Neural cell (in vitro differentiated cells): ENCODE measurements around the gene UNKL. TPM values are rescaled to one million over a fixed set of nuclear protein-coding genes. Genes with fewer than 3 reads are reported as not detected.

Experiments
- H2AFZ ChIP-seq: fragments of 200-600, 300-800 bp; sonication (generic), shearing (Covaris generic); 2 replicates; pipeline ENCODE4 v1.6.0; 2014; ENCODE audit warnings: low read depth, mild to moderate bottlenecking, antibody characterized with exemption, low read length, moderate library complexity
- H3F3A ChIP-seq: fragments of 200-600 bp; shearing (Covaris generic); 2 replicates; pipeline ENCODE4 v1.6.1; 2016; ENCODE audit warnings: mild to moderate bottlenecking, moderate library complexity, mixed read lengths, antibody characterized with exemption, low read length; ENCODE audit not compliant: insufficient read depth, poor library complexity, severe bottlenecking
- H3K27ac ChIP-seq: fragments of 200-600, 300-800 bp; sonication (generic), shearing (Covaris generic); 2 replicates; pipeline ENCODE4 v1.5.1; 2014; ENCODE audit warnings: mild to moderate bottlenecking, low read length, moderate library complexity
- H3K27me3 ChIP-seq: fragments of 300-800, 200-600 bp; sonication (generic), shearing (Covaris generic); 2 replicates; pipeline ENCODE4 v1.6.0; 2014; ENCODE audit warnings: mild to moderate bottlenecking, low read depth, low read length, moderate library complexity; ENCODE audit not compliant: insufficient read depth
- H3K36me3 ChIP-seq: fragments of 300-800, 200-600 bp; sonication (generic), shearing (Covaris generic); 2 replicates; pipeline ENCODE4 v1.5.1; 2014; ENCODE audit warnings: mild to moderate bottlenecking, antibody characterized with exemption, low read length, moderate library complexity; ENCODE audit not compliant: insufficient read depth
- H3K4me2 ChIP-seq: fragments of 300-800, 200-600 bp; sonication (generic), shearing (Covaris generic); 2 replicates; pipeline ENCODE4 v1.6.0; 2014; ENCODE audit warnings: mild to moderate bottlenecking, low read length
- H3K4me3 ChIP-seq: fragments of 300-800, 200-600 bp; sonication (generic), shearing (Covaris generic); 2 replicates; pipeline ENCODE4 v1.5.1; 2014; ENCODE audit warnings: mild to moderate bottlenecking, low read length, moderate library complexity
- H3K79me2 ChIP-seq: fragments of 200-600 bp; shearing (Covaris generic); replicated peaks from 2 replicates; pipeline ENCODE4 v1.6.0; 2014; ENCODE audit warnings: mild to moderate bottlenecking, low read length, moderate library complexity; ENCODE audit not compliant: insufficient read depth
- H3K9ac ChIP-seq: fragments of 300-800, 200-600 bp; sonication (generic), shearing (Covaris generic); 2 replicates; pipeline ENCODE4 v1.6.1; 2016; ENCODE audit warnings: mild to moderate bottlenecking, low read length, mixed read lengths
- H3K9me2 ChIP-seq: fragments of 200-600 bp; shearing (Covaris generic); 2 replicates; pipeline ENCODE4 v1.6.1; 2016; ENCODE audit warnings: mild to moderate bottlenecking, low read length, mixed read lengths; ENCODE audit not compliant: insufficient read depth
- H3K9me3 ChIP-seq: fragments of 200-600, 300-800 bp; sonication (generic), shearing (Covaris generic); 2 replicates; pipeline ENCODE4 v1.6.1; 2016; ENCODE audit warnings: mild to moderate bottlenecking, mixed run types, low read length, moderate library complexity, mixed read lengths
- H4K20me1 ChIP-seq: fragments of 200-600 bp; shearing (Covaris generic); 2 replicates; pipeline ENCODE4 v1.6.1; 2016; ENCODE audit warnings: mild to moderate bottlenecking, mixed run types; ENCODE audit not compliant: insufficient read depth
- EP300 ChIP-seq: fragments of 450-650 bp; conservative IDR thresholded peaks from 2 replicates; pipeline ENCODE4 v1.6.1; 2014; ENCODE audit warnings: antibody characterized with exemption, mild to moderate bottlenecking, moderate library complexity; ENCODE audit not compliant: poor library complexity, severe bottlenecking
- EZH2 ChIP-seq: fragments of 200-600, 300-800 bp; shearing (Covaris generic), sonication (generic); IDR thresholded peaks from 2 replicates; pipeline ENCODE4 v1.6.1; 2014; ENCODE audit warnings: antibody characterized with exemption, low read length, borderline replicate concordance, mild to moderate bottlenecking; ENCODE audit not compliant: insufficient read depth, poor library complexity, severe bottlenecking
- MXI1 ChIP-seq: fragments of 450-650 bp; conservative IDR thresholded peaks from 2 replicates; pipeline ENCODE4 v1.6.1; 2014; ENCODE audit warnings: antibody characterized with exemption, mild to moderate bottlenecking; ENCODE audit not compliant: poor library complexity, severe bottlenecking
- POLR2AphosphoS5 ChIP-seq: IDR thresholded peaks from 2 replicates; pipeline ENCODE4 v1.6.1; 2012
- RAD21 ChIP-seq: fragments of 450-650 bp; conservative IDR thresholded peaks from 2 replicates; pipeline ENCODE4 v1.6.1; 2014; ENCODE audit warnings: antibody characterized with exemption, mild to moderate bottlenecking, moderate library complexity
- REST ChIP-seq: IDR thresholded peaks from 2 replicates; pipeline ENCODE4 v1.6.1; 2012; ENCODE audit warnings: borderline replicate concordance
- SMC3 ChIP-seq: fragments of 450-650 bp; conservative IDR thresholded peaks from 2 replicates; pipeline ENCODE4 v1.6.1; 2014; ENCODE audit warnings: antibody characterized with exemption, mild to moderate bottlenecking, moderate library complexity; ENCODE audit not compliant: poor library complexity
- TAF1 ChIP-seq: IDR thresholded peaks from 2 replicates; pipeline ENCODE4 v1.6.1; 2012; ENCODE audit warnings: low read depth
- polyA plus RNA-seq: library from polyadenylated mRNA; depleted of rRNA; stranded (reverse); fragments of >200 nt; gene quantifications from 2 replicates; pipeline ENCODE4 v1.2.3, GENCODE V29; 2014
- TF ChIP-seq, protein P1 (sequence below): fragments of 450-650 bp; IDR thresholded peaks from 2 replicates; pipeline ENCODE4 v1.5.1; 2014; ENCODE audit warnings: antibody characterized with exemption, mild to moderate bottlenecking, moderate library complexity; ENCODE audit not compliant: poor library complexity, severe bottlenecking

Gene UNKL
- polyA plus RNA-seq, 1 donor from 2014 or later: 11.9 TPM

DNA sequence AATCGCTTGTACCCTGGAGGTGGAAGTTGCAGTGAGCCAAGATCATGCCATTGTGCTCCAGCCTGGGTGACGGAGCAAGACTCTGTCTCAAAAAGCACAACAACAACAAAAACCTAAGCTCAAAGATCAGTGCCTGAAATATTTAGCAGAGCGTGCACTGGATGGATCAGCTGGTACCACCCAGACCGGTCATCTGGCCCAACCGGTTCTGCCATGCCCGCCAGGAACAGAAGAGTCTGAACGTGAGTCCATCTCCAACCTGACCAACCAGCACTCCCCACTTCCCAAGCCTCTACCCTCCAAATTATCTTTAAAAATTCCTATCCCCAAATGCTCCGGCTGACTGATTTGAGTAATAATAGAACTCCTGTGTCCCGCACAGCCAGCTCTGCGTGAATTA lies 7.6 kb upstream of the UNKL start:
- H3K27me3 ChIP-seq: no peaks in the 10 kb centered on the region
- H3K79me2 ChIP-seq: peaks cover 21% of the 10 kb centered on the region
- no peak overlapping the region for H3K4me2 ChIP-seq
- H3K27ac ChIP-seq: no peak overlapping the region
- no peaks in the 10 kb centered on the region for H3K36me3 ChIP-seq
- H3K9ac ChIP-seq: no peak overlapping the region
- no peaks in the 10 kb centered on the region for H3K9me3 ChIP-seq
- no peaks in the 10 kb centered on the region for H4K20me1 ChIP-seq
- no peak for TF ChIP-seq EP300
- no peak for TF ChIP-seq POLR2AphosphoS5
- TF ChIP-seq RAD21: no peak
- TF ChIP-seq EZH2: no peak
- no peak for TF ChIP-seq TAF1
- no peak for TF ChIP-seq REST
- no peak for TF ChIP-seq SMC3
- no peak for TF ChIP-seq MXI1
- TF ChIP-seq, protein P1, sequence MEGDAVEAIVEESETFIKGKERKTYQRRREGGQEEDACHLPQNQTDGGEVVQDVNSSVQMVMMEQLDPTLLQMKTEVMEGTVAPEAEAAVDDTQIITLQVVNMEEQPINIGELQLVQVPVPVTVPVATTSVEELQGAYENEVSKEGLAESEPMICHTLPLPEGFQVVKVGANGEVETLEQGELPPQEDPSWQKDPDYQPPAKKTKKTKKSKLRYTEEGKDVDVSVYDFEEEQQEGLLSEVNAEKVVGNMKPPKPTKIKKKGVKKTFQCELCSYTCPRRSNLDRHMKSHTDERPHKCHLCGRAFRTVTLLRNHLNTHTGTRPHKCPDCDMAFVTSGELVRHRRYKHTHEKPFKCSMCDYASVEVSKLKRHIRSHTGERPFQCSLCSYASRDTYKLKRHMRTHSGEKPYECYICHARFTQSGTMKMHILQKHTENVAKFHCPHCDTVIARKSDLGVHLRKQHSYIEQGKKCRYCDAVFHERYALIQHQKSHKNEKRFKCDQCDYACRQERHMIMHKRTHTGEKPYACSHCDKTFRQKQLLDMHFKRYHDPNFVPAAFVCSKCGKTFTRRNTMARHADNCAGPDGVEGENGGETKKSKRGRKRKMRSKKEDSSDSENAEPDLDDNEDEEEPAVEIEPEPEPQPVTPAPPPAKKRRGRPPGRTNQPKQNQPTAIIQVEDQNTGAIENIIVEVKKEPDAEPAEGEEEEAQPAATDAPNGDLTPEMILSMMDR: no peak
- H3K9me2 ChIP-seq: no peaks in the 10 kb centered on the region
- no peaks in the 10 kb centered on the region for H3F3A ChIP-seq
- no peak overlapping the region for H3K4me3 ChIP-seq
- H2AFZ ChIP-seq: no peak overlapping the region

GRCh38 chr16:1420111-1420539 lies 5.6 kb upstream of the UNKL start:
- H3K4me3 ChIP-seq: peak overlapping the region; percentile 98
- peak overlapping the region; percentile 90 for H3K9ac ChIP-seq
- no peaks in the 10 kb centered on the region for H3K27me3 ChIP-seq
- H2AFZ ChIP-seq: no peak overlapping the region
- H3K27ac ChIP-seq: peak overlapping the region; percentile 66
- H3K9me3 ChIP-seq: no peaks in the 10 kb centered on the region
- no peaks in the 10 kb centered on the region for H3K36me3 ChIP-seq
- H3F3A ChIP-seq: no peaks in the 10 kb centered on the region
- peaks cover 21% of the 10 kb centered on the region for H3K79me2 ChIP-seq
- H3K4me2 ChIP-seq: peak overlapping the region; percentile 82
- H4K20me1 ChIP-seq: no peaks in the 10 kb centered on the region
- no peak for TF ChIP-seq SMC3
- TF ChIP-seq EZH2: no peak
- TF ChIP-seq EP300: no peak
- no peak for TF ChIP-seq POLR2AphosphoS5
- TF ChIP-seq MXI1: no peak
- no peak for TF ChIP-seq RAD21
- TF ChIP-seq REST: no peak
- TF ChIP-seq, protein P1: no peak
- no peak for TF ChIP-seq TAF1
- H3K9me2 ChIP-seq: no peaks in the 10 kb centered on the region
